Gastrocnemius medialis (tissue), 4 donors: ENCODE data around the gene SIM1. TPM values are rescaled to one million over a fixed set of nuclear protein-coding genes. Genes with fewer than 3 reads are reported as not detected.

Experiments
- ATAC-seq, 2 donors: fragments of 150-250 bp; one replicate each; pipeline ENCODE4 v1.9.1; 2016
- DNase-seq, 2 donors: peaks; one replicate each; pipeline ENCODE4 v3.0.0-alpha.2; 2019
- H3K27ac ChIP-seq, 4 donors: fragments of 200-600 bp; sonication (generic); 1 replicate in 1 of 4; 2 replicates in 3 of 4; pipeline ENCODE4 v1.5.1; 2016 to 2018; ENCODE audit warnings: mild to moderate bottlenecking in 2 of 4, moderate library complexity in 1 of 4
- H3K27me3 ChIP-seq, 3 donors: fragments of 200-600 bp; sonication (generic) in 2 of 3; 1 replicate in 1 of 3; 2 replicates in 2 of 3; pipeline versions ENCODE4 v1.5.1 to v1.6.0; 2016 to 2019; ENCODE audit warnings: mild to moderate bottlenecking in 1 of 3, moderate library complexity in 1 of 3
- H3K36me3 ChIP-seq, 2 donors: fragments of 200-600 bp; sonication (generic) in 1 of 2; one replicate each; pipeline ENCODE4 v1.5.1; 2017 to 2018
- H3K4me1 ChIP-seq, 2 donors: fragments of 200-600 bp; sonication (generic) in 1 of 2; one replicate each; pipeline ENCODE4 v1.5.1; 2016 to 2017; ENCODE audit warnings: mild to moderate bottlenecking in 2 of 2
- H3K4me3 ChIP-seq, 4 donors: fragments of 200-600 bp; sonication (generic) in 3 of 4; 1 replicate in 1 of 4; 2 replicates in 3 of 4; pipeline ENCODE4 v1.5.1; 2016 to 2019; ENCODE audit warnings: mild to moderate bottlenecking in 2 of 4
- H3K9me3 ChIP-seq, 3 donors: fragments of 200-600 bp; sonication (generic) in 2 of 3; 1 replicate in 1 of 3; 2 replicates in 2 of 3; pipeline ENCODE4 v1.5.1; 2016 to 2019
- CTCF ChIP-seq, 5 experiments: fragments of 450-650 bp in 3 of 5; fragments of 200-600 bp in 2 of 5; sonication (generic) in 2 of 5; IDR thresholded peaks in 4 of 5; conservative IDR thresholded peaks in 1 of 5; 1 replicate in 4 of 5; 2 replicates in 1 of 5; pipeline ENCODE4 v1.5.1; 2016 to 2019; ENCODE audit warnings: antibody characterized with exemption in 5 of 5, mild to moderate bottlenecking in 3 of 5, moderate library complexity in 3 of 5
- POLR2A ChIP-seq, 2 donors: fragments of 450-650 bp; IDR thresholded peaks; one replicate each; pipeline ENCODE4 v1.6.1; 2017; ENCODE audit warnings: antibody characterized with exemption in 2 of 2, mild to moderate bottlenecking in 2 of 2, moderate library complexity in 2 of 2
- in situ Hi-C, 4 donors: fragments of 200-750 bp; cut with MboI; loops; one replicate each; pipeline versions ENCODE4 v1.15.0 to v1.8.0; 2017; ENCODE audit warnings: low sequenced_read_pairs in 4 of 4
- intact Hi-C: fragments of 100-400 bp; cut with DNase I; formaldehyde crosslinking; loops from one replicate; pipeline ENCODE4 v1.15.1; 2023; ENCODE audit warnings: low total_unique reads
- total RNA-seq, 4 donors: library from RNA; depleted of rRNA; stranded (reverse); fragments of >200 nt; gene quantifications; one replicate each; pipeline versions ENCODE4 v1.1.0 to v1.2.3, GENCODE V29; 2016

Gene SIM1
- total RNA-seq, 4 donors from 2014 or later: 0.19 to 1.8 (median 0.88) TPM

DNA sequence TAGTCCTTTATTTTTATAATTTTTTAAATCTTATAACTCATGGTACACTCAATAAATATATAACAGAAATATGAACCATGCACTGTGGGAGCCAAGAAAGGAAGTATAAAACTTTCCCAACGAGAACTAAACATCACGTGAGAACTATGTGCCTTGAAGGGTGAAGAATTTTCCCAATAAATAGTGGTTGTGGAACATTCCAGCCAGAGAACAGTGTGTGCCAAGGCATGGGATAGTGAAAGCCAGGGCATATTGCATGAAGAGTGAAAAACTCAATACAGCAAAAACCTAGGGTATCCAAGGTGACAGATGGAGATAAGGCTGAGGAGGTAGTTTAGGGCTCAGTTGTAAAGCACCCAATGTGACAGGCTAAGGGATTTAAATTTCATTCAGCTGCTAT, 86.1 kb downstream of the SIM1 start:
- intact Hi-C loops: no loop called here
- ATAC-seq (no peak), DNase-seq (no peak)
- Histone ChIP-seq H3K27me3 (no peaks in the 10 kb centered on the region), H3K36me3 (no peaks in the 10 kb centered on the region), H3K27ac (no peak overlapping the region), H3K4me3 (no peak overlapping the region), H3K9me3 (no peaks in the 10 kb centered on the region), H3K4me1 (no peaks in the 10 kb centered on the region)
- in situ Hi-C loops: no loop called here
- TF ChIP-seq POLR2A (IDR thresholded peaks at IDR 0.05) (no peak), CTCF (IDR thresholded peaks at IDR 0.05 in 4 of 5, conservative IDR thresholded peaks at IDR 0.05 in 1 of 5) (no peak)

DNA sequence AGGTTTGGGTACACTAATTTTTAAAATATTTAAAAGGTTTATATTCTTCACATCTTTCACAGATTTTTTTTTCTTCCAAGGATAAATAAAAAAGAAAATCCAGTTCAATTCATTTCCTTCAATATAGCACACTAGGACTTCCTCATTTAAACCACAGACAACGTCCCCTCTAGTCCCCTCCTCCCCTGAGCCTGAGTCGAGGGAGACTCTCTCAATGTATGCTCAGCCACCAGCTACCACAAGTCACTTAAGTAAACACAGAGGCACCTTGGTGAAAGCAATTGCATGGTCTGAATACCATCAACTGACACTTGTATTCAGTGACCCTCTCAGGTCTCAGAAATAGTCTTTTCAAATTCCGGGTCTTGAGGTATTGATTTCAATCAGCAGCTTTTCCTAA, 88.6 kb downstream of the SIM1 start:
- in situ Hi-C loops (no loop called here), intact Hi-C loops (no loop called here)
- DNase-seq: no peak
- Histone ChIP-seq H3K4me3 (no peak overlapping the region), H3K36me3 (no peaks in the 10 kb centered on the region), H3K4me1 (no peaks in the 10 kb centered on the region), H3K27ac (no peak overlapping the region), H3K27me3 (no peaks in the 10 kb centered on the region), H3K9me3 (no peaks in the 10 kb centered on the region)
- ATAC-seq: no peak
- TF ChIP-seq CTCF (IDR thresholded peaks at IDR 0.05 in 4 of 5, conservative IDR thresholded peaks at IDR 0.05 in 1 of 5) (no peak), POLR2A (IDR thresholded peaks at IDR 0.05) (no peak)

GRCh38 chr6:100372326-100373091, 92.2 kb downstream of the SIM1 start:
- Histone ChIP-seq H3K27me3 (no peaks in the 10 kb centered on the region), H3K27ac (no peak overlapping the region), H3K36me3 (no peaks in the 10 kb centered on the region), H3K9me3 (no peaks in the 10 kb centered on the region), H3K4me3 (no peak overlapping the region), H3K4me1 (no peaks in the 10 kb centered on the region)
- TF ChIP-seq CTCF (IDR thresholded peaks at IDR 0.05 in 4 of 5, conservative IDR thresholded peaks at IDR 0.05 in 1 of 5) (no peak), POLR2A (IDR thresholded peaks at IDR 0.05) (no peak)
- DNase-seq: no peak
- intact Hi-C loops (no loop called here), in situ Hi-C loops (no loop called here)
- ATAC-seq: no peak

DNA sequence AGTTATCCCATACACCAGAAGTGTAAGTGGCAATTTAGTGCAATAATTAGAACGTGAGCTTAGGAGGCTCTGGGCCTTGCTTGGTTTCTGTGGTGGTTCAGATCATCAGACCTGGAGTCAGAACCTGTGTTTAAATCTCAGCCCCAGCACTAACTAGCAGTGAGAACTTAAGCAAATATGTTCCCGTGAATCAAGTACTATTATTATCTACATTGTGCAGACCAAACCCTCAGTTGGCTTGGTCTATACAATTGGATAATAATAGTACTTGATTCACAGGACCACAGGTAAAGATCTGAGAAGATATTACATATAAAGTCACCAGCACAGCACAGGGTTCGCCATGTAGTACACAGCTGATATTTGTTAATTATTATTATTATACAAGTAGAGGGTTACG, 93.1 kb downstream of the SIM1 start:
- no peak for TF ChIP-seq CTCF (IDR thresholded peaks at IDR 0.05 in 4 of 5, conservative IDR thresholded peaks at IDR 0.05 in 1 of 5)
- TF ChIP-seq POLR2A (IDR thresholded peaks at IDR 0.05): no peak
- ATAC-seq (no peak), DNase-seq (no peak)
- intact Hi-C loops: no loop called here
- H3K4me3 ChIP-seq: no peak overlapping the region
- H3K36me3 ChIP-seq: no peaks in the 10 kb centered on the region
- H3K9me3 ChIP-seq: no peaks in the 10 kb centered on the region
- no peak overlapping the region for H3K27ac ChIP-seq
- in situ Hi-C loops: no loop called here
- H3K27me3 ChIP-seq: no peaks in the 10 kb centered on the region
- H3K4me1 ChIP-seq: no peaks in the 10 kb centered on the region

GRCh38 chr6:100370265-100370664, 94.5 kb downstream of the SIM1 start:
- no peaks in the 10 kb centered on the region for H3K36me3 ChIP-seq
- no peak for ATAC-seq
- no peak overlapping the region for H3K4me3 ChIP-seq
- no peaks in the 10 kb centered on the region for H3K9me3 ChIP-seq
- H3K4me1 ChIP-seq: no peaks in the 10 kb centered on the region
- no peaks in the 10 kb centered on the region for H3K27me3 ChIP-seq
- TF ChIP-seq CTCF (IDR thresholded peaks at IDR 0.05 in 4 of 5, conservative IDR thresholded peaks at IDR 0.05 in 1 of 5) (no peak), POLR2A (IDR thresholded peaks at IDR 0.05) (no peak)
- H3K27ac ChIP-seq: no peak overlapping the region
- intact Hi-C loops (no loop called here), in situ Hi-C loops (no loop called here)
- no peak for DNase-seq
